ENCODE measurements around the gene KCNK3. TPM values are rescaled to one million over a fixed set of nuclear protein-coding genes. Genes with fewer than 3 reads are reported as not detected.

KCNK3 gene
- polyA plus RNA-seq, 1 donor (not counting 4 experiments of a cell fraction or from before 2014, with no cell fraction given) = not detected

GRCh38 chr2:26772064-26773001 is 79.8 kb downstream of the KCNK3 start:
- DNase-seq (ENCODE audit: low read depth, low spot score) (no peak), FAIRE-seq (no peak)
- Histone ChIP-seq H3K4me3 (ENCODE audit: control insufficient read depth in 2 of 3, extremely low read depth in 1 of 3, insufficient read depth in 2 of 3, low read depth in 1 of 3, low read length in 3 of 3) (no peak overlapping the region), H3K27ac (ENCODE audit: control insufficient read depth, insufficient read depth, low read length) (peak overlapping the region; percentile 7), H3K9ac (ENCODE audit: control insufficient read depth, extremely low read depth, insufficient read depth, low read length) (no peak overlapping the region), H3K79me2 (ENCODE audit: control insufficient read depth, insufficient read depth, low read length) (peaks cover 65% of the 10 kb centered on the region), H3K9me1 (ENCODE audit: control insufficient read depth, extremely low read depth, insufficient read depth, low read length) (peaks cover 8% of the 10 kb centered on the region), H4K20me1 (ENCODE audit: control insufficient read depth, extremely low read depth, insufficient read depth, low read length) (peaks cover 22% of the 10 kb centered on the region), H3K4me1 (ENCODE audit: control insufficient read depth, extremely low read depth, insufficient read depth, low read length) (peaks cover 50% of the 10 kb centered on the region), H3K36me3 (ENCODE audit: control insufficient read depth in 2 of 2, extremely low read depth in 1 of 2, insufficient read depth in 2 of 2, low read length in 2 of 2) (peaks cover 27 to 31% of the 10 kb centered on the region in 2 experiments), H3K27me3 (ENCODE audit: control insufficient read depth, extremely low read depth, insufficient read depth, low read length) (no peaks in the 10 kb centered on the region), H3K9me3 (ENCODE audit: control insufficient read depth, low read depth, low read length) (no peaks in the 10 kb centered on the region), H2AFZ (ENCODE audit: control insufficient read depth, low read length) (no peak overlapping the region), H3K4me2 (ENCODE audit: control insufficient read depth, extremely low read depth, insufficient read depth, low read depth, low read length) (peak overlapping the region; percentile 66)
- TF ChIP-seq CTCF (optimal IDR thresholded peaks at IDR 0.05 in 1 of 3, IDR thresholded peaks at IDR 0.05 in 1 of 3, conservative IDR thresholded peaks at IDR 0.05 in 1 of 3; ENCODE audit: extremely low read depth in 1 of 3, insufficient read depth in 2 of 3, low read length in 3 of 3) (no peak), EZH2 (IDR thresholded peaks at IDR 0.05; ENCODE audit: low read length) (no peak)
- dilution Hi-C loops (cut with MboI; ENCODE audit: extremely low pct_ligation_motif_present, low sequenced_read_pairs) = no loop called here

GRCh38 chr2:26776195-26776800 is 83.8 kb downstream of the KCNK3 start:
- DNase-seq (ENCODE audit: low read depth, low spot score) (no peak), FAIRE-seq (no peak)
- peaks cover 37% of the 10 kb centered on the region for H3K79me2 ChIP-seq (ENCODE audit: control insufficient read depth, insufficient read depth, low read length)
- H3K9me1 ChIP-seq (ENCODE audit: control insufficient read depth, extremely low read depth, insufficient read depth, low read length) = peaks cover 6% of the 10 kb centered on the region
- no peak overlapping the region for H3K9ac ChIP-seq (ENCODE audit: control insufficient read depth, extremely low read depth, insufficient read depth, low read length)
- dilution Hi-C loops (cut with MboI; ENCODE audit: extremely low pct_ligation_motif_present, low sequenced_read_pairs) = no loop called here
- no peaks in the 10 kb centered on the region for H3K27me3 ChIP-seq (ENCODE audit: control insufficient read depth, extremely low read depth, insufficient read depth, low read length)
- peaks cover 21% of the 10 kb centered on the region for H3K4me1 ChIP-seq (ENCODE audit: control insufficient read depth, extremely low read depth, insufficient read depth, low read length)
- H3K36me3 ChIP-seq (ENCODE audit: control insufficient read depth in 2 of 2, extremely low read depth in 1 of 2, insufficient read depth in 2 of 2, low read length in 2 of 2) = peaks cover 43 to 52% of the 10 kb centered on the region in 2 experiments
- TF ChIP-seq CTCF (optimal IDR thresholded peaks at IDR 0.05 in 1 of 3, IDR thresholded peaks at IDR 0.05 in 1 of 3, conservative IDR thresholded peaks at IDR 0.05 in 1 of 3; ENCODE audit: extremely low read depth in 1 of 3, insufficient read depth in 2 of 3, low read length in 3 of 3) (no peak), EZH2 (IDR thresholded peaks at IDR 0.05; ENCODE audit: low read length) (no peak)
- no peak overlapping the region for H3K4me3 ChIP-seq (ENCODE audit: control insufficient read depth in 2 of 3, extremely low read depth in 1 of 3, insufficient read depth in 2 of 3, low read depth in 1 of 3, low read length in 3 of 3)
- no peaks in the 10 kb centered on the region for H3K9me3 ChIP-seq (ENCODE audit: control insufficient read depth, low read depth, low read length)
- H4K20me1 ChIP-seq (ENCODE audit: control insufficient read depth, extremely low read depth, insufficient read depth, low read length) = peaks cover 17% of the 10 kb centered on the region
- H3K4me2 ChIP-seq (ENCODE audit: control insufficient read depth, extremely low read depth, insufficient read depth, low read depth, low read length) = no peak overlapping the region
- H3K27ac ChIP-seq (ENCODE audit: control insufficient read depth, insufficient read depth, low read length) = no peak overlapping the region
- H2AFZ ChIP-seq (ENCODE audit: control insufficient read depth, low read length) = no peak overlapping the region
